ENCODE data around the gene CLSTN2. TPM values are rescaled to one million over a fixed set of nuclear protein-coding genes. Genes with fewer than 3 reads are reported as not detected.

CLSTN2 gene
- total RNA-seq, 1 experiment from 2014 or later: 0.02 TPM

DNA sequence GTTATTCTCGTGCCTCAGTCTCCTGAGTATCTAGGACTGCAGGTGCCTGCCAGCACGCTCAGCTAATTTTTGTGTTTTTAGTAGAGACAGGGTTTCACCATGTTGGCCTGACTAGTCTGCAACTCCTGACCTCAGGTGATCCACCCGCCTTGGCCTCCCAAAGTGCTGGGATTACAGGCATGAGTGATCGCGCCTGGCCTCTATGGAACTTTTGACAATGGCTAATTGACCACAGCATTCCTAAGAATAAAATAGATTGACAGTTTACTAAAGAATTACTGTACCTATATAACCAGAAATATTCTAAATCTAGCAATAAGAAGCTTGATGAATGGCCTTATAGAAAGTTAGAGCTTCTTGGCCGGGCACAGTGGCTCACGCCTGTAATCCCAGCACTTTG, 691.9 kb downstream of the CLSTN2 start:
- Histone ChIP-seq H3K9me2 (ENCODE audit: insufficient read depth) (no peaks in the 10 kb centered on the region), H3K36me3 (ENCODE audit: control insufficient read depth in 1 of 2, insufficient read depth in 2 of 2, low read length in 2 of 2) (no peaks in the 10 kb centered on the region), H3K4me2 (ENCODE audit: low read length) (no peak overlapping the region), H3K9me3 (ENCODE audit: control insufficient read depth in 1 of 2, insufficient read depth in 1 of 2, low read depth in 1 of 2, low read length in 2 of 2) (no peaks in the 10 kb centered on the region), H2AFZ (ENCODE audit: low read depth, low read length, poor library complexity, severe bottlenecking) (no peak overlapping the region), H3K9ac (ENCODE audit: low read length) (no peak overlapping the region), H3K27me3 (ENCODE audit: insufficient read depth, low read length) (peaks cover 15% of the 10 kb centered on the region; the same call in 1 of the 2 replicates), H3K4me1 (ENCODE audit: control insufficient read depth in 1 of 2, insufficient read depth in 2 of 2, low read length in 2 of 2) (peaks cover 0 to 7% of the 10 kb centered on the region in 2 experiments; a peak in 1 of 4 replicates), H4K20me1 (ENCODE audit: insufficient read depth) (no peaks in the 10 kb centered on the region; the same call in 1 of the 2 replicates), H3K79me2 (ENCODE audit: insufficient read depth, low read length) (no peaks in the 10 kb centered on the region), H3K27ac (ENCODE audit: low read depth, low read length) (no peak overlapping the region), H3K4me3 (replicated peaks in 1 of 2; ENCODE audit: low read depth in 1 of 2, low read length in 2 of 2) (no peak overlapping the region)
- no TSS peak for BruUV-seq (replicated peaks)
- ChIA-PET POLR2A (no interaction called here), CTCF (no interaction called here), RAD21 (ENCODE audit: low non-redundant PET in 1 of 2, low total read pairs in 2 of 2, uncharacterized antibody in 2 of 2, unreplicated experiment in 2 of 2) (no interaction called here)
- TF ChIP-seq POLR2AphosphoS5 (IDR thresholded peaks at IDR 0.05; ENCODE audit: low read depth, low read length): no peak
- ATAC-seq (no peak), DNase-seq (ENCODE audit: low read depth, low spot score) (no peak)
- intact Hi-C loops (cut with micrococcal nuclease): no loop called here

Data from HCT116 (cell line).